ENCODE results near the gene PPP2R3A.
"Not testable (repeated sequence)": the region's sequence is repeated elsewhere in the genome, so short reads cannot be mapped to it uniquely, and the experiment has no call there.

The PPP2R3A gene

DNA sequence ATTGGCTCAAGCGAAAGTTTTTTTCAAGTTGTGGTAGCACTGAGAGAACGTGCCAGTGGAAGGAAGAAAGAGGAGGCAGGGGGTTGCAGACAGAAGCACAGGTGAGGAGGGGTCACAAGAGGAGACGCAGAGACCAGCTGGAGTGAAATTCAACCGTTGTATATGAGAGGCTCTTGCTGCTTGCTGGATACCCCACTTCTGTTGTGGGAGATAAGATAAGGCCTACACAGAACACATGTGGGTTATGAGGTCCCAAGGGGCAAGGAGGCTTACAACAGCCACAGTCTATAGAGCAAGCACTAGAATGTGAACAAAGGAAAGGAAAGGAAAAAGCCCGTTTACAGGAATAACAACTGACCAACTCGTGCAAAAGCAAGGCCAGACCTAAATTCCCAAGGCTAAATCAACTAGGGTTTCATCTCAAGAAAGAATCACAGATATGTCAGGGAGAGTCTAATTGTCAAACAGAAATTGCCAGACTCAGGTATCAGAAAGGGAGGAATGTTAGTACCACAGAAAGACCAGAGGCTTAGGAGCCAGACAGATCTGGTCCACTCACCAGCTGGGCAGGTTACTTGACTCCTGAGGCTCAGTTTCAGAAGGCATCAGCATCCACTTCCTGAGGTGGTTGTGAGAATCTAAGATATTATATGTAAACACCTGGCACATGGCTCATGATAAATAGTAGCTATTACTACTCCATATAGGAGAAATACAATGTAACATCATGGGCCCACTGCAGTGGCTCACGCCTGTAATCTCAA is 169.7 kb downstream of the PPP2R3A start:
- no peaks in the 10 kb centered on the region for H3K4me1 Mint-ChIP-seq
- H3K4me3 Mint-ChIP-seq: no peak overlapping the region
- no peak for DNase-seq (ENCODE audit: low spot score in 2 of 2)
- H3K27me3 Mint-ChIP-seq: no peaks in the 10 kb centered on the region
- H3K9me3 Mint-ChIP-seq: no peaks in the 10 kb centered on the region
- no peak overlapping the region for H3K27ac Mint-ChIP-seq (ENCODE audit: low read depth)
- no peak for ATAC-seq (replicated peaks; ENCODE audit: extremely low read depth, poor library complexity, severe bottlenecking)
- peaks cover 6% of the 10 kb centered on the region for H3K36me3 Mint-ChIP-seq (ENCODE audit: insufficient read depth)

GRCh38 chr3:136136454-136136853 is 170.9 kb downstream of the PPP2R3A start:
- H3K27me3 Mint-ChIP-seq: no peaks in the 10 kb centered on the region
- no peaks in the 10 kb centered on the region for H3K9me3 Mint-ChIP-seq
- no peak overlapping the region for H3K27ac Mint-ChIP-seq (ENCODE audit: low read depth)
- H3K4me3 Mint-ChIP-seq: no peak overlapping the region
- H3K4me1 Mint-ChIP-seq: peaks cover 8% of the 10 kb centered on the region
- ATAC-seq (replicated peaks; ENCODE audit: extremely low read depth, poor library complexity, severe bottlenecking): no peak
- DNase-seq (ENCODE audit: low spot score in 2 of 2): no peak
- H3K36me3 Mint-ChIP-seq (ENCODE audit: insufficient read depth): peaks cover 8% of the 10 kb centered on the region

DNA sequence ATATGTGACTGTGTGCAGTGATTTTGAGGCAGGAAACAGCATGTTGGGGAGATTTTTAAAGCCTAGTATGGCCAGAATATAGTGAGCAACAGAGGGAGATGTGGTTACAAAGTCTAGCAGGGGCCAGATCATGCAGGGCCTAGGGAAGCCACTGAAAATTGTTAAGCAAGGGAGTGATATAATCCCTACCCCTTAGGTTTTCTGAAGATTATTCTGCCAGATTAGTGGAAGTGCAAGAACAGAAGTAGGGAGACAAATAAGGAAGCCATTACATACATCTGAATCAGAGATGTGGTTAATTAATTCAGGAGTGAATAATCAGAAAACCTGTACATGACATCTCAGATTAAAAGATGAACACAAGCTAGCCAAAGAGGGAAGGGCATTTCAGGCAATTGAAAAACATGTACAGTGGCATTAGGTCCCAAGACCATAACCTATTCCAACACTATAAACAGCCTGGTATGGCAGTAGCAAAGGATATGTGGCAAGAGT is 175.8 kb downstream of the PPP2R3A start:
- Mint-ChIP-seq H3K27ac (ENCODE audit: low read depth) (peak overlapping the region; percentile 54), H3K36me3 (ENCODE audit: insufficient read depth) (peaks cover 16% of the 10 kb centered on the region), H3K9me3 (no peaks in the 10 kb centered on the region), H3K4me3 (no peak overlapping the region), H3K27me3 (no peaks in the 10 kb centered on the region), H3K4me1 (peaks cover 23% of the 10 kb centered on the region)
- ATAC-seq (replicated peaks; ENCODE audit: extremely low read depth, poor library complexity, severe bottlenecking) (no peak), DNase-seq (ENCODE audit: low spot score in 2 of 2) (no peak)

- H3K9me3 Mint-ChIP-seq: no peaks in the 10 kb centered on the region
- peaks cover 24% of the 10 kb centered on the region for H3K4me1 Mint-ChIP-seq
- H3K36me3 Mint-ChIP-seq (ENCODE audit: insufficient read depth): peaks cover 16% of the 10 kb centered on the region
- ATAC-seq (replicated peaks; ENCODE audit: extremely low read depth, poor library complexity, severe bottlenecking) (no peak), DNase-seq (ENCODE audit: low spot score in 2 of 2) (no peak)
- no peak overlapping the region for H3K4me3 Mint-ChIP-seq
- H3K27me3 Mint-ChIP-seq: no peaks in the 10 kb centered on the region
- peak overlapping the region; percentile 68 for H3K27ac Mint-ChIP-seq (ENCODE audit: low read depth)
Observed at GRCh38 chr3:136141891-136142290, 176.4 kb downstream of the PPP2R3A start.

DNA sequence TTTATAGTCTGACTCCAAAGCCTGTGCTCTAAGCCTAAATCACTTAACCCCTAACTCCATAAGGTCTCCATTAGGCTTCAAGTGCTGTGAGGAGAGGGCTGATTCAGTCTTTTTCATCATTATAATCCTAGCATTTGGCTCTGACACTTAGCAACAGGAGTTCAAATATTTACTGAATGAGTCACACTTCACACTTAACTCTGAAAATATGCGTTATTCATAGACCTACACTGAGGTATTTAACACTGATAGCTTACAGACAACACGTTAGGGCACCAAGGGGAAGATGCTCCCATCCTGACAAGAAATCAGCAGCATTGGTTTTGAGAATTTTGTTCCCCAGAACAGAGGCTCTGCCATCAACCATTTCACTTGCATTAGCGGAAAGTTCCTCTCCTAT is 177.1 kb downstream of the PPP2R3A start:
- H3K27ac Mint-ChIP-seq (ENCODE audit: low read depth): peak overlapping the region; percentile 68
- H3K4me3 Mint-ChIP-seq: no peak overlapping the region
- ATAC-seq (replicated peaks; ENCODE audit: extremely low read depth, poor library complexity, severe bottlenecking) (peak; percentile 67), DNase-seq (ENCODE audit: low spot score in 2 of 2) (no peak)
- peaks cover 25% of the 10 kb centered on the region for H3K4me1 Mint-ChIP-seq
- no peaks in the 10 kb centered on the region for H3K27me3 Mint-ChIP-seq
- H3K9me3 Mint-ChIP-seq: no peaks in the 10 kb centered on the region
- H3K36me3 Mint-ChIP-seq (ENCODE audit: insufficient read depth): peaks cover 16% of the 10 kb centered on the region

- not testable (repeated sequence) for H3K27ac Mint-ChIP-seq (ENCODE audit: low read depth)
- peaks cover 40% of the 10 kb centered on the region for H3K4me1 Mint-ChIP-seq
Observed at GRCh38 chr3:136144397-136144796, 178.9 kb downstream of the PPP2R3A start.

DNA sequence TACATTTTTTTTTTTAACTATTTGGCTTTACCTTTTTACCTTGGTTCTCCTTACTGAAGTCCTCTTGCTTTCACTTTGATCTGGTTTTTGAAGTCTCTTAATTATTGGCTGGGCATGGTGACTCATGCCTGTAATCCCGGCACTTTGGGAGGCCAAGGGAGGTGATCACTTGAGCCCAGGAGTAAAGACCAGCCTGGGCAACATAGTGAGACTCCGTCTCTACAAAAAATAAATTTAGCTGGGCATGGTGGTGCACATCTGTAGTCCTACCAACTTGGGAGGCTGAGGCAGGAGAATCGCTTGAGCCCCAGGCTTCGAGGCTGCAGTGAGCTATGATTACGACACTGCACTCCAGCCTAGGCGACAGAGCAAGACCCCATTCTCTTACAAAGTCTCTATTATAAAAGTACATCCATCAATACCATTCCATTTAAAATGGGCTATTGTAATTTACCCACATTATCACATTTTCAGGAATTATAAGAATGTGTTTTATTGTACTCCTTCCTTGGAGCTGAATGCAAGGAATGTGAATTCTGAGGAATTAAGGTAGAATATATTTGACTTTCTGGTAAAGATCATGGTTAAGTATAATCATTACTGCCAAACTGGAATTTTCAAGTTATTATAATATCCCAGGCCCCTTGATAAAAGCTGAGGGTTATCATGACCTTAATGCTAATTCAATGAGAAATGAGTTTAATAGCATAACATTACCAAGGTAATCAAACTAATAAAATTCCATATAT is 181.6 kb downstream of the PPP2R3A start:
- Mint-ChIP-seq H3K4me1 (peaks cover 52% of the 10 kb centered on the region), H3K27ac (ENCODE audit: low read depth) (no peak overlapping the region), H3K36me3 (ENCODE audit: insufficient read depth) (peaks cover 43% of the 10 kb centered on the region), H3K27me3 (no peaks in the 10 kb centered on the region), H3K9me3 (no peaks in the 10 kb centered on the region), H3K4me3 (no peak overlapping the region)
- DNase-seq (ENCODE audit: low spot score in 2 of 2) (no peak), ATAC-seq (replicated peaks; ENCODE audit: extremely low read depth, poor library complexity, severe bottlenecking) (no peak)

More at GRCh38 chr3:136144397-136144796, 178.9 kb downstream of the PPP2R3A start:
- H3K27me3 Mint-ChIP-seq; H3K9me3 Mint-ChIP-seq; H3K4me3 Mint-ChIP-seq; DNase-seq (ENCODE audit: low spot score in 2 of 2); ATAC-seq (replicated peaks; ENCODE audit: extremely low read depth, poor library complexity, severe bottlenecking): not testable (repeated sequence)
- H3K36me3 Mint-ChIP-seq (ENCODE audit: insufficient read depth): peaks cover 22% of the 10 kb centered on the region

- Mint-ChIP-seq H3K4me3 (no peak overlapping the region), H3K4me1 (peaks cover 65% of the 10 kb centered on the region), H3K9me3 (no peaks in the 10 kb centered on the region), H3K36me3 (ENCODE audit: insufficient read depth) (peaks cover 43% of the 10 kb centered on the region), H3K27ac (ENCODE audit: low read depth) (peak overlapping the region; percentile 80), H3K27me3 (no peaks in the 10 kb centered on the region)
- no peak for DNase-seq (ENCODE audit: low spot score in 2 of 2)
- ATAC-seq (replicated peaks; ENCODE audit: extremely low read depth, poor library complexity, severe bottlenecking): no peak
Observed at GRCh38 chr3:136149667-136150066, 184.1 kb downstream of the PPP2R3A start.

DNA sequence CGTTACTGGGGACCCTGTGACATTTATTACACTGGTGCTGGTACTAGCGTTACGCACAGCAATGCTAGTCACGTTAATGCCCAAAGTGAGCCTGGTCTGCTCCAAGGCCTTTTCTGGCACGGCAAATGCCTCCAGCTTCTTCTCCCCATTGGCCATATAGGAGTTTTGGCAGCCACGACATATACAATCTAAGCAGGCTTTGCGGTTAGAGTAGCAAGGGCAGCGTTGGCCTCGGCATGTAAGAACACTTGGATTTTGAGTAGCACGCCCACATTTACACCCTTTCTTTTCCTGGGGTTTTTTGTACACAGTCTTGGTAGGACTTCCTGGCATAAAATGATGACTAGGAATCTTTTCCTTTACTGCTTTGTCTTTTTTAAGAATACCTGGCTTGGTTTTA is 185.7 kb downstream of the PPP2R3A start:
- H3K4me3 Mint-ChIP-seq: no peak overlapping the region
- H3K36me3 Mint-ChIP-seq (ENCODE audit: insufficient read depth): peaks cover 42% of the 10 kb centered on the region
- H3K4me1 Mint-ChIP-seq: peaks cover 75% of the 10 kb centered on the region
- H3K27ac Mint-ChIP-seq (ENCODE audit: low read depth): peak overlapping the region; percentile 77
- DNase-seq (ENCODE audit: low spot score in 2 of 2): no peak
- no peaks in the 10 kb centered on the region for H3K9me3 Mint-ChIP-seq
- H3K27me3 Mint-ChIP-seq: no peaks in the 10 kb centered on the region
- ATAC-seq (replicated peaks; ENCODE audit: extremely low read depth, poor library complexity, severe bottlenecking): no peak

- ATAC-seq (replicated peaks; ENCODE audit: extremely low read depth, poor library complexity, severe bottlenecking): no peak
- H3K4me1 Mint-ChIP-seq: peaks cover 79% of the 10 kb centered on the region
- peak overlapping the region; percentile 77 for H3K27ac Mint-ChIP-seq (ENCODE audit: low read depth)
- no peak for DNase-seq (ENCODE audit: low spot score in 2 of 2)
- H3K27me3 Mint-ChIP-seq: no peaks in the 10 kb centered on the region
- H3K36me3 Mint-ChIP-seq (ENCODE audit: insufficient read depth): peaks cover 44% of the 10 kb centered on the region
- H3K9me3 Mint-ChIP-seq: no peaks in the 10 kb centered on the region
- no peak overlapping the region for H3K4me3 Mint-ChIP-seq
Observed at GRCh38 chr3:136152176-136152843, 186.8 kb downstream of the PPP2R3A start.

DNA sequence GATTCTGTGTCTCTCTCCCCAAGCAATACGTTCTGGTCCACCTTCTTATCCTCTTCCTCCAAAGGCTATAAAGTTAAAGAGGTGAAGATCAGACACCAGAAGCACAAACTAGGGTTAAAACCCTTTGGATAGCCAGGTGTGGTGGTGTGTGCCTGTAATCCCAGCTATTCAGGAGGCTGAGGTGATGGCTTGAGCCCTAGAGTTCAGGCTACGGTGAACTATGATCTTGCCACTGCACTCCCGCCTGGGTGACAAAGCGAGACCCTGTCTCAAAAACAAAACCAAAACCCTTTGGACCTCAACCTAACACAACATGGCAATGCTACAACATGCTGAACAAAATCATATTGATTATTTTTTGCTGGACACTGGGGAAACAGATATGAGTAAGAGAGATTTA is 187.4 kb downstream of the PPP2R3A start:
- ATAC-seq (replicated peaks; ENCODE audit: extremely low read depth, poor library complexity, severe bottlenecking) (no peak), DNase-seq (ENCODE audit: low spot score in 2 of 2) (no peak)
- H3K4me1 Mint-ChIP-seq: peaks cover 81% of the 10 kb centered on the region
- H3K9me3 Mint-ChIP-seq: no peaks in the 10 kb centered on the region
- peak overlapping the region; percentile 55 for H3K27ac Mint-ChIP-seq (ENCODE audit: low read depth)
- peaks cover 41% of the 10 kb centered on the region for H3K36me3 Mint-ChIP-seq (ENCODE audit: insufficient read depth)
- peak overlapping the region; percentile 3 for H3K4me3 Mint-ChIP-seq
- H3K27me3 Mint-ChIP-seq: no peaks in the 10 kb centered on the region

- H3K27ac Mint-ChIP-seq (ENCODE audit: low read depth): peak overlapping the region; percentile 25
- H3K4me3 Mint-ChIP-seq: no peak overlapping the region
- H3K27me3 Mint-ChIP-seq: no peaks in the 10 kb centered on the region
- H3K9me3 Mint-ChIP-seq: no peaks in the 10 kb centered on the region
- H3K4me1 Mint-ChIP-seq: peaks cover 75% of the 10 kb centered on the region
- H3K36me3 Mint-ChIP-seq (ENCODE audit: insufficient read depth): peaks cover 13% of the 10 kb centered on the region
- DNase-seq (ENCODE audit: low spot score in 2 of 2) (no peak), ATAC-seq (replicated peaks; ENCODE audit: extremely low read depth, poor library complexity, severe bottlenecking) (no peak)
Observed at GRCh38 chr3:136161516-136161915, 196.0 kb downstream of the PPP2R3A start.

Measured in central memory CD8-positive, alpha-beta T cell (primary cell).